ENCODE measurements around the gene HMGCS2. TPM values are rescaled to one million over a fixed set of nuclear protein-coding genes. Genes with fewer than 3 reads are reported as not detected.

Gene HMGCS2
- total RNA-seq, 1 donor from 2014 or later: not detected

DNA sequence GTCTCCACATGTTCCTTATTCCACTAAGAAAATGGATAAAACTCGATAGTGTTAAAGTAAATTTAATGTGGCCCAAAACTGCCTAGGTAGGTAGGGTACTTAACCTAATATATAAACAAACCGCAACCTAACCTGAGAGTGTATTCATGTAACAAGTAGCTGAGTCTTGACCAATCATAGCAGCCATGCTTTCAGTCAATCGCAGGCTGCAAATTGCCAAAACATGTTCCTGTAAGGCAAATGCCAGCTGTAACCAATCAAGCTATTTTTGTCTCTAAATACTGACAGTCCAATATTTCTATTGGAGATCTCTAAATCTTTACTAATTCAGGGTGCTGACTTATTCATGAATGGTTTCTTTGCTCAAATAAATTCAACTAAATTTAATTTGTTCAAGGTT is 3.1 kb upstream of the HMGCS2 start:
- ATAC-seq (ENCODE audit: low read depth): no peak
- H3K4me1 Mint-ChIP-seq: no peaks in the 10 kb centered on the region
- H3K36me3 Mint-ChIP-seq (ENCODE audit: low read depth): no peaks in the 10 kb centered on the region
- H3K9me3 Mint-ChIP-seq: no peaks in the 10 kb centered on the region
- DNase-seq: no peak
- no peak overlapping the region for H3K4me3 Mint-ChIP-seq
- intact Hi-C loops (cut with micrococcal nuclease): no loop called here
- H3K27ac Mint-ChIP-seq: no peak overlapping the region
- H3K27me3 Mint-ChIP-seq: peaks cover 6% of the 10 kb centered on the region
- TF ChIP-seq, protein P1, sequence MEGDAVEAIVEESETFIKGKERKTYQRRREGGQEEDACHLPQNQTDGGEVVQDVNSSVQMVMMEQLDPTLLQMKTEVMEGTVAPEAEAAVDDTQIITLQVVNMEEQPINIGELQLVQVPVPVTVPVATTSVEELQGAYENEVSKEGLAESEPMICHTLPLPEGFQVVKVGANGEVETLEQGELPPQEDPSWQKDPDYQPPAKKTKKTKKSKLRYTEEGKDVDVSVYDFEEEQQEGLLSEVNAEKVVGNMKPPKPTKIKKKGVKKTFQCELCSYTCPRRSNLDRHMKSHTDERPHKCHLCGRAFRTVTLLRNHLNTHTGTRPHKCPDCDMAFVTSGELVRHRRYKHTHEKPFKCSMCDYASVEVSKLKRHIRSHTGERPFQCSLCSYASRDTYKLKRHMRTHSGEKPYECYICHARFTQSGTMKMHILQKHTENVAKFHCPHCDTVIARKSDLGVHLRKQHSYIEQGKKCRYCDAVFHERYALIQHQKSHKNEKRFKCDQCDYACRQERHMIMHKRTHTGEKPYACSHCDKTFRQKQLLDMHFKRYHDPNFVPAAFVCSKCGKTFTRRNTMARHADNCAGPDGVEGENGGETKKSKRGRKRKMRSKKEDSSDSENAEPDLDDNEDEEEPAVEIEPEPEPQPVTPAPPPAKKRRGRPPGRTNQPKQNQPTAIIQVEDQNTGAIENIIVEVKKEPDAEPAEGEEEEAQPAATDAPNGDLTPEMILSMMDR (IDR thresholded peaks at IDR 0.05): no peak
- ChIA-PET POLR2A (no interaction called here), CTCF (no interaction called here)

DNA sequence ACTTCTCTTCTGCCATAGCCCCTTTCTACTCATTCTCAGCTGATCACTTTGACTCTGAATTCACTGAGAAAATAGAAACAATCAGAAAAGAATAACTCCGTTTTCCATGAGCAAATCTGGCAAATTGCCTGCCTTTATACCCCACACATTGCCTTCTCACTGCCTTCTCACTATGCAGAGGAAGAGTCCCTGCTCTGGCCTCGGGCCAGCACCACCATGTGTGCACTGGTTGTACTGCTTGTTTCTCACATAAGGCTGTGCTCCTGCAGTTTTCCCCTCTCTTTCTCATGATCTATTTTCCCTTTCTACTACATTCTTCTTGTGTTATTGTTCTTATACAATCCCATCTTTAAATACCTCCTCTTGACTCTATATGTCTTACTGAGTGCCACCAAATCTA is 2.3 kb upstream of the HMGCS2 start:
- DNase-seq (no peak), ATAC-seq (ENCODE audit: low read depth) (no peak)
- no peak overlapping the region for H3K27ac Mint-ChIP-seq
- peaks cover 6% of the 10 kb centered on the region for H3K27me3 Mint-ChIP-seq
- POLR2A ChIA-PET: no interaction called here
- CTCF ChIA-PET: no interaction called here
- H3K9me3 Mint-ChIP-seq: no peaks in the 10 kb centered on the region
- H3K36me3 Mint-ChIP-seq (ENCODE audit: low read depth): no peaks in the 10 kb centered on the region
- intact Hi-C loops (cut with micrococcal nuclease): no loop called here
- H3K4me1 Mint-ChIP-seq: no peaks in the 10 kb centered on the region
- TF ChIP-seq, protein P1 (IDR thresholded peaks at IDR 0.05): no peak
- no peak overlapping the region for H3K4me3 Mint-ChIP-seq

DNA sequence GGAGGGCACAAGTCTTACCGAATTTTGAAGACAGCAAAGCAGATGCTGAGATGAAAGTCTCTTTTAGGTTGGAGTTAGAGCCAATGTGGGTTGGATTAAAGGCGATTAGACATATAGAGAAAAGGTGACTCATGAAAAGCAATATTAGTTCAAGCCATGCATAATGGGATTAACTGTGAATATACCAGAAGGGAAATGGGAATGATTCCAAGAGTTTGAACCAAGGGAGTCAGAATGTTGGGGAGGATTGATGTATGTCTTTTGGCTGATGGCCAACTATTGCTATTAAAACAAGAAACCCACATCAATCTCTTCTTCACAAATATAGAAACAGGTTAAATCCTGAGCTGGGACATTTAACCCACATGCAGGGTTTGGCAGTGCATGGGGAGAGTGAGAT is 1.2 kb downstream of the HMGCS2 start:
- H3K27me3 Mint-ChIP-seq: peaks cover 12% of the 10 kb centered on the region

DNA sequence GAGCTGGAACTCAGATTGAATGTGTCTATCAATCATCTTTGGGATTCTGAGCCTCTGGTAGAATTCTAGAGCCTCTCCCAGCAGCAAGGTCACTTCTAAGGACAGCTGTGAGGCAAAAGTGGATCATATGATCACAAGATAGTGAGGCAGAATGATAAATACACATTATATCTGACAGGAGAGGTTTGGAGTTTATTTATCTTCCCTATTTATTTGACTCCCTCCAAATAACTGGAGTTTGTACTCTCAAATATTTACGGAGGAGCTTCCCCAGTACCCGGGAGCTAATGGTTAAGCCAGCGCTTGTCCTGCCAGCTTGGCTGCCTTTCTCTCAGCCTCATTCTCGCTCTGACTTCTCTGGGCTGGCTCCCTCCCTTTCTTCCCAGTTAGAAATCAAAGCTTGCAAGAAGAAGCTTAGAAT is 2.3 kb downstream of the HMGCS2 start:
- TF ChIP-seq, protein P1 (IDR thresholded peaks at IDR 0.05): no peak
- DNase-seq (no peak), ATAC-seq (ENCODE audit: low read depth) (no peak)
- H3K4me1 Mint-ChIP-seq: no peaks in the 10 kb centered on the region
- H3K4me3 Mint-ChIP-seq: no peak overlapping the region
- no peaks in the 10 kb centered on the region for H3K9me3 Mint-ChIP-seq
- ChIA-PET POLR2A (no interaction called here), CTCF (no interaction called here)
- no peaks in the 10 kb centered on the region for H3K36me3 Mint-ChIP-seq (ENCODE audit: low read depth)
- H3K27ac Mint-ChIP-seq: no peak overlapping the region
- peaks cover 12% of the 10 kb centered on the region for H3K27me3 Mint-ChIP-seq
- intact Hi-C loops (cut with micrococcal nuclease): no loop called here

More for the DNA sequence above, 1.2 kb downstream of the HMGCS2 start:
- Mint-ChIP-seq H3K4me3 (no peak overlapping the region), H3K36me3 (ENCODE audit: low read depth) (no peaks in the 10 kb centered on the region), H3K4me1 (no peaks in the 10 kb centered on the region), H3K27ac (no peak overlapping the region), H3K9me3 (no peaks in the 10 kb centered on the region)
- ATAC-seq (ENCODE audit: low read depth) (no peak), DNase-seq (no peak)
- TF ChIP-seq, protein P1 (IDR thresholded peaks at IDR 0.05): no peak
- intact Hi-C loops (cut with micrococcal nuclease): no loop called here
- CTCF ChIA-PET: no interaction called here
- POLR2A ChIA-PET: no interaction called here

DNA sequence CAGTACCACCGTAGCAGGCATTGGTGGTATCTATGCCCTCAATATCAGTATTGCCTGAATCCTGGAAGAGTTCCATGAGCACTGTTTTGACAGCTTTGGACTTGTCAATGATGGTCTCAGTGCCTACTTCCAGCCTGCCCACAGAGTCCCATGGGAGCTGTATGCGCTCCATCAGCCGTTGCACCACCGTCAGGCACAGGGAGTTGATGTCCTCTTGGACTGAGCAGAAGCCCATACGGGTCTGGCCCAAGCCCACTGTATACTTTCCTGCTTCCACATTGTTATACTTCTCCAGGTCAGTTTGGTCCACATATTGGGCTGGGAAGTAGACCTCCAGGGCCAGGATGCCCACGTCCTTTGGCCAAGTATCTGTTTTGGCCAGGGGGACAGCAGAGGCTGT is 4.5 kb downstream of the HMGCS2 start:
- ATAC-seq (ENCODE audit: low read depth) (no peak), DNase-seq (no peak)
- Mint-ChIP-seq H3K27ac (no peak overlapping the region), H3K9me3 (no peaks in the 10 kb centered on the region), H3K27me3 (peaks cover 12% of the 10 kb centered on the region), H3K4me1 (no peaks in the 10 kb centered on the region), H3K4me3 (no peak overlapping the region), H3K36me3 (ENCODE audit: low read depth) (no peaks in the 10 kb centered on the region)
- TF ChIP-seq, protein P1 (IDR thresholded peaks at IDR 0.05): no peak
- intact Hi-C loops (cut with micrococcal nuclease): no loop called here
- POLR2A ChIA-PET: no interaction called here
- CTCF ChIA-PET: no interaction called here

Measured in activated B cell treated with CpG ODN at 0.5 μM for 24 hours (primary cell).